GM12878 (cell line): ENCODE results near the gene ZNF629. TPM values are rescaled to one million over a fixed set of nuclear protein-coding genes. Genes with fewer than 3 reads are reported as not detected.

Experiments used
- ATAC-seq: fragments of 200-7000 bp; cut with Tn5 transposase; 3 replicates; pipeline ENCODE4 v1.9.1; 2020; ENCODE audit warnings: mild to moderate bottlenecking, moderate library complexity
- BruUV-seq: library from RNA; stranded (reverse); fragments of 400-500 nt; replicated peaks from 2 replicates; lab custom pipeline; 2021; lab: Mats Ljungman, UMichigan
- CTCF ChIA-PET: fragments of 300-600 bp; sonication (Branson Sonifier 250); formaldehyde crosslinking; extraction: SDS; loops from one replicate; lab custom pipeline; 2021; ENCODE audit warnings: inconsistent platforms; lab: Yijun Ruan, JAX
- POLR2A ChIA-PET: fragments of 350-600 bp; formaldehyde crosslinking; extraction: SDS; loops from one replicate; lab custom pipeline; 2021; ENCODE audit warnings: inconsistent platforms; lab: Charles Lee
- RAD21 ChIA-PET: fragments of 300-600 bp; sonication (Branson Sonifier 250); formaldehyde crosslinking; loops from one replicate; lab custom pipeline; 2023; ENCODE audit warnings: antibody characterized with exemption; ENCODE audit not compliant: unreplicated experiment; lab: Charles Lee
- SMC1A ChIA-PET: fragments of 300-600 bp; sonication (Branson Sonifier 250); formaldehyde crosslinking; loops from one replicate; lab custom pipeline; 2023; ENCODE audit not compliant: unreplicated experiment, uncharacterized antibody; lab: Charles Lee
- DNase-seq: peaks from one replicate; pipeline ENCODE4 v3.0.0-alpha.2; 2011; ENCODE audit warnings: low read depth, low spot score
- FAIRE-seq: peaks from 3 replicates; lab custom pipeline; 2011; peaks lifted over from hg19 to GRCh38; lab: Jason Lieb, UNC
- H2AFZ ChIP-seq: 2 replicates; pipeline ENCODE4 v1.6.0; 2011; ENCODE audit warnings: low read depth, low read length, control low read depth; ENCODE audit not compliant: control insufficient read depth
- H3K27ac ChIP-seq: 2 replicates; pipeline ENCODE4 v1.5.1; 2011; ENCODE audit warnings: control low read depth; ENCODE audit not compliant: control insufficient read depth, insufficient read depth
- H3K27me3 ChIP-seq, 2 experiments: replicated peaks in 1 of 2; 2 replicates each; pipeline versions ENCODE4 v1.6.0 to v1.6.1; 2011; ENCODE audit warnings: low read length in 1 of 2; ENCODE audit not compliant: control insufficient read depth in 2 of 2, insufficient read depth in 2 of 2
- H3K36me3 ChIP-seq, 2 experiments: 2 replicates each; pipeline ENCODE4 v1.5.1; 2011; ENCODE audit warnings: low read length in 1 of 2; ENCODE audit not compliant: control insufficient read depth in 2 of 2, insufficient read depth in 2 of 2
- H3K4me1 ChIP-seq: 2 replicates; pipeline ENCODE4 v1.6.1; 2011; ENCODE audit warnings: mild to moderate bottlenecking, low read length, moderate library complexity, mixed read lengths; ENCODE audit not compliant: control insufficient read depth, insufficient read depth
- H3K4me2 ChIP-seq: 2 replicates; pipeline ENCODE4 v1.6.0; 2011; ENCODE audit warnings: control low read depth; ENCODE audit not compliant: control insufficient read depth, insufficient read depth
- H3K4me3 ChIP-seq: fragments of 200-600 bp; sonication (generic); 2 replicates; pipeline ENCODE4 v1.5.1; 2016
- H3K79me2 ChIP-seq: 2 replicates; pipeline ENCODE4 v1.6.0; 2011; ENCODE audit warnings: low read length; ENCODE audit not compliant: control insufficient read depth, insufficient read depth
- H3K9ac ChIP-seq: 2 replicates; pipeline ENCODE4 v1.8.0; 2011; ENCODE audit warnings: low read length, control low read depth, mixed read lengths; ENCODE audit not compliant: control insufficient read depth, insufficient read depth
- H3K9me3 ChIP-seq: replicated peaks from 3 replicates; pipeline ENCODE4 v1.5.1; 2011; ENCODE audit warnings: mild to moderate bottlenecking, low read length; ENCODE audit not compliant: control insufficient read depth, insufficient read depth
- H4K20me1 ChIP-seq: 2 replicates; pipeline ENCODE4 v1.6.0; 2011; ENCODE audit not compliant: control insufficient read depth, insufficient read depth
- EED ChIP-seq: sonication (generic); IDR thresholded peaks from 2 replicates; pipeline ENCODE4 v1.6.1; 2016; ENCODE audit warnings: antibody characterized with exemption, low read depth
- POLR2A ChIP-seq: IDR thresholded peaks from 2 replicates; pipeline ENCODE4 v1.6.1; 2011; ENCODE audit warnings: low read depth, mild to moderate bottlenecking, low read length
- RUNX3 ChIP-seq: IDR thresholded peaks from 2 replicates; pipeline ENCODE4 v1.6.1; 2012; ENCODE audit warnings: low read length, inconsistent platforms
- WGBS: methylation state at CpG from one replicate; pipeline ENCODE4 v1.1.6; 2016; ENCODE audit warnings: low lambda C conversion rate; ENCODE audit not compliant: insufficient replicate concordance, insufficient coverage; ENCODE audit errors: missing lambda C conversion rate; 5-methylcytosine and 5-hydroxymethylcytosine counted together
- in situ Hi-C: fragments of 300-500 bp; cut with MboI; formaldehyde crosslinking; loops from 9 replicates; pipeline ENCODE4 v1.14.3; 2018; ENCODE audit warnings: mixed read lengths
- intact Hi-C: fragments of 100-400 bp; cut with micrococcal nuclease; formaldehyde crosslinking; loops from one replicate; pipeline ENCODE4 v1.14.2; 2022; ENCODE audit not compliant: unreplicated experiment
- polyA plus RNA-seq, 11 experiments: library from polyadenylated mRNA; depleted of rRNA in 4 of 11; unstranded in 6 of 11; stranded (reverse) in 5 of 11; fragments of >200 nt; fragmentation: Nextera tagmentation in 4 of 11; fragmentation: Illumina TruSeq in 1 of 11; extraction: Ambion mirVana in 4 of 11; extraction: Trizol in 1 of 11; gene quantifications; 1 replicate in 1 of 11; 2 replicates in 10 of 11; pipeline versions ENCODE4 v1.2.1 to v1.2.3, GENCODE V29; 2011 to 2016; ENCODE audit warnings: inconsistent platforms in 2 of 11, missing spikeins in 2 of 11, low read depth in 1 of 11
- total RNA-seq, 4 experiments: library from RNA; depleted of rRNA in 3 of 4; stranded (reverse); fragments of >200 nt in 3 of 4; fragmentation: Illumina TruSeq in 1 of 4; extraction: Trizol in 1 of 4; gene quantifications; 2 replicates each; pipeline versions ENCODE4 v1.2.1 to v1.2.3, GENCODE V29; 2013 to 2021

The ZNF629 gene
- total and polyA plus RNA-seq, 10 of the 15 experiments (the other 5 are each of a cell fraction or from before 2014, with no cell fraction given), result 0.02 to 0.69 (median 0.40) TPM

DNA sequence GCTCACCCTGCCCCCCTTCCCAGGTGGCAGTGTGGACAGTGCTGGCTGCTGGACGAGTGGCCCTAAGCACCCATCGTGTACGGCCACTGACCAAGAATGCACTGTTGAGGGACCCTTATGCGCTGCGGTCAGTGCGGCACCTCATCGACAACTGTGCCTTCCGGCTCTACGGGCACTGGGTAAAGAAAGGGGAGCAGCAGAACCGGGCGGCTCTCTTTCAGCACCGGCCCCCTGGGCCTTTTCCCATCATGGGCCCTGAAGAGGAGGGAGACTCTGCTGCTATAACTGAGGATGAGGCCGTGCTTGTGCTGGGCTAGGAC is 30.3 kb downstream of the ZNF629 start:
- TF ChIP-seq POLR2A (0 out of 2 replicates have a peak, but pooled peaks have one; percentile 29), RUNX3 (no peak)
- Histone ChIP-seq H3K9me3 (no peaks in the 10 kb centered on the region), H3K4me1 (peaks cover 4% of the 10 kb centered on the region; the same call in 1 of the 2 replicates), H3K79me2 (no peaks in the 10 kb centered on the region), H4K20me1 (no peaks in the 10 kb centered on the region), H3K4me2 (no peak overlapping the region), H3K36me3 (peaks cover 11 to 14% of the 10 kb centered on the region in 2 experiments; a peak in 3 of 4 replicates), H2AFZ (no peak overlapping the region), H3K27me3 (no peaks in the 10 kb centered on the region), H3K4me3 (no peak overlapping the region), H3K9ac (no peak overlapping the region), H3K27ac (no peak overlapping the region)
- RAD21 ChIA-PET, result no interaction called here
- CTCF ChIA-PET, result no interaction called here
- 95% methylated on average over 13 of the region's 13 CpGs for WGBS
- BruUV-seq, result no TSS peak
- intact Hi-C loops, result no loop called here
- in situ Hi-C loops, result loop anchor here (25.0 kb wide), 1 partner anchor 1131 kb away; no protein-coding TSS in a partner anchor
- ATAC-seq (no peak), FAIRE-seq (no peak), DNase-seq (no peak)
- SMC1A ChIA-PET, result no interaction called here
- POLR2A ChIA-PET, result no interaction called here

DNA sequence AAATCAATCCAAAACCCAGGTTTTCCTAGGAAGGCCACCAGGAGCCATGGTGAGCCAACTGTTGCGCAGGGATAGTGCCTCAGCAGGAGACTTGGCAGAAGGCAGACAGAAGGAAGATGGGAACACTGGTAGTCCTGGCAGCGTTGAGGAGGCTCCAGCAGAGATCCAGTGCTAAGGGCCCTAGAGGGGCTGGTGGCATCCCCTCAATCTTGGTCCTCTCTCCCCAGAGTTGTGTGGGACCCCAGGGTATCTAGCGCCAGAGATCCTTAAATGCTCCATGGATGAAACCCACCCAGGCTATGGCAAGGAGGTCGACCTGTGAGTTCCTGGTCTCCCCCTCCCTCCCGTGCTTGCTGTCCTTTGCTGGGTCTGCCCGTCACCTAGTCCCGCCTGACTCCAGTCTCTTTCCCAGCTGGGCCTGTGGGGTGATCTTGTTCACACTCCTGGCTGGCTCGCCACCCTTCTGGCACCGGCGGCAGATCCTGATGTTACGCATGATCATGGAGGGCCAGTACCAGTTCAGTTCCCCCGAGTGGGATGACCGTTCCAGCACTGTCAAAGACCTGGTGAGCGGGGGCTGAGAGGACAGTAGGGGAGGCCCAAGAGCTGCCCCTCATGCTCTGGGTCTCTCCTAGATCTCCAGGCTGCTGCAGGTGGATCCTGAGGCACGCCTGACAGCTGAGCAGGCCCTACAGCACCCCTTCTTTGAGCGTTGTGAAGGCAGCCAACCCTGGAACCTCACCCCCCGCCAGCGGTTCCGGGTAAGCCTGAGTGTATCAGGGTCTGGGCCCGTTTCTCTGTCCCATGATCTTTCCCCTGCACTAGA is 30.8 kb downstream of the ZNF629 start:
- no peaks in the 10 kb centered on the region for H4K20me1 ChIP-seq
- FAIRE-seq (no peak), ATAC-seq (no peak)
- H3K9ac ChIP-seq, result no peak overlapping the region
- intact Hi-C loops, result no loop called here
- 94% methylated on average over 20 of the region's 20 CpGs for WGBS
- ChIA-PET POLR2A (no interaction called here), RAD21 (no interaction called here)
- H3K27me3 ChIP-seq, result no peaks in the 10 kb centered on the region
- 0 out of 2 replicates have a peak, but pooled peaks have one; percentile 17 for TF ChIP-seq POLR2A
- TF ChIP-seq EED, result no peak
- TF ChIP-seq, all 136 proteins: peak for 1
- H3K79me2 ChIP-seq, result no peaks in the 10 kb centered on the region
- in situ Hi-C loops, result loop anchor here (25.0 kb wide), 1 partner anchor 1131 kb away; no protein-coding TSS in a partner anchor
- peaks cover 4% of the 10 kb centered on the region; the same call in 1 of the 2 replicates for H3K4me1 ChIP-seq
- CTCF ChIA-PET, result no interaction called here
- no peak overlapping the region for H3K27ac ChIP-seq
- H3K36me3 ChIP-seq, result peaks cover 11 to 17% of the 10 kb centered on the region in 2 experiments; a peak in 3 of 4 replicates
- no peaks in the 10 kb centered on the region for H3K9me3 ChIP-seq
- no peak overlapping the region for H2AFZ ChIP-seq
- no TSS peak for BruUV-seq
- SMC1A ChIA-PET, result no interaction called here
- H3K4me3 ChIP-seq, result no peak overlapping the region
- H3K4me2 ChIP-seq, result no peak overlapping the region
- DNase-seq, result no peak
